Activated CD4-positive, alpha-beta T cell treated with anti-CD3 and anti-CD28 coated beads, Interleukin-2, amount 50 U/mL, for 4 hours (primary cell): Measurements from ENCODE around the gene ACE.
A peak's percentile ranks its signal among the peaks of the same experiment; 100 is the strongest.
"Not testable (repeated sequence)": the region's sequence is repeated elsewhere in the genome, so short reads cannot be mapped to it uniquely, and the experiment has no call there.

Experiments used
- DNase-seq, 2 experiments: peaks; one replicate each; pipeline ENCODE4 v3.0.0-alpha.2; 2020

Gene ACE

DNA sequence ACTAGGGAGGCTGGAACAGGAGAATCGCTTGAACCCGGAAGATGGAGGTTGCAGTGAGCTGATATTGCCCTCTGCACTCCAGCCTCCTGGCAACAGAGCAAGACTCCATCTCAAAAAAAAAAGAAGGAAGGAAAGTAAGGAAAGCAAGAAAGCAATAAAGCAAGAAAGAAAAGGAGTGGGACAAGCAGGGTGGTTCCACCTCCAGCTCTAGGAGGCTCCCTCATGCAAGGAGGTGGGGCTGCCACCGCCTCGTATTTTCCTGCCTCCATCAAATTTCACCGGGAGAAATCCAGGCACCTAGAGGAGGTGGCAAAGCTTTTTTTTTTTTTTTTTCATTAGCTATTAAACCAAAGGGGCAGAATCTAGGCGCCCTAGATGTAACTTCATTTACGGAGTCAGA, 31.8 kb upstream of the ACE start:
- DNase-seq, result no peak

DNA sequence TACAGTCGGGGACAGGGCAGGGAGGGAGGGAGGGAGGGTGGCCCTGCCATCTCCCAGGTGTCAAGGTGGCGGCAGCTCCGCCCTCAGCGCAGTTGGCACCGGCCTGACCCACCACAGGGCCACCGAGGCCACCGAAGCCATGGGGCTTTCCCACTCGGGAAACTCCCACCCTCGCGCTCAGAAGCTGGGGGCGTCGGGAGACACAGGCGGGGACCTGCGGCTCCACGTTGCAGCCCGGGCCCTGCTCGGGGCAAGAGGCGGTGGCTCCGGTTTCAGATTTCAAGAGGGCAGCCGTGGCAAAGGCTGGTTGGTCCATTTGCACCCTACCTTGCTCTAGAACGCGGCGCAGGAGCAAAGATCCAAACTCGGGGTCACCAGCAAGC, 31.3 kb upstream of the ACE start:
- DNase-seq, result peak; percentile 62 to 72

DNA sequence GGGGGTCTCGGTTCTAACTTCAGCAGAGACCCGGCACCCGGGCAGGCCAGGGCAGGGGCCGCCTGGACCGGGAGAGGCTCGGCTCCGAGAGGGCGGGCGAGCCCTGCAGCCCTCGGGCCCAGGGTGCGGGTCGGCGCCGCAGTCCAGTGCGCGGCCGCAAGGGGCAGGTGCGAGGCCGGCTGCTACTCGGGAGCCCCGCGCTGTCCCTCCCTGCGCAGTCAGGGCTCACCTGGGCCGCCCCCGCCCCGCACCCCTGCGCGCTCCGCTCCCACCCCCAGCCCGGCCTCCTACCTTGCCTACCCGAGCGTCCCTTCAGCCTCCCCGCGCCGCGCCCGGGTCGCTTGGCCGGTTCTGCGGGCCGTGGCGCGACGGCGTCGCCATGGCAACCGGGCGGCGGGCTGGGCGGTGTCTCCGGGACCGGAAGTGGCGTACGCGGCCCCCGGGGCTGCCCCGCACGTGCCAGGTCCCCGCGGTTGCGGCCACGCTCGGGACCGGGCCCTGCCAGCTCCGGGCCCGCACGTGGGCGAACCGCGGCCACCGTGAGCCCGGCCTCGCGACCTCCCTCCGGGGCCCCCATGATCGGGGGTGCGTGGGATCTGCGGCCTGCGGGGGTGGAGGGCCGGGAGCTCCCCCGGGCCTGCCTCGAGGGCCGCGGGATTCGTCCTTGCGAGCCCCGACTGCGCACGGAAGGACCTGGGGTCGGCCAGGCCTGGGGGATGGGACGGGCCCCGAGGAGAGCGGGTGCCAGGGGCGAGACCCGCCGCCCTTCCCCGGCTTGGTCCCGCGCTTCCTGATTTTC, 30.7 kb upstream of the ACE start, which contains the start of gene CYB561:
TSS of gene CYB561 (minus strand) at position 353 of the 799 bp plus-strand sequence. CDS start 8,759 bp downstream, outside the sequence.
- DNase-seq, result peak; percentile 41 to 48

DNA sequence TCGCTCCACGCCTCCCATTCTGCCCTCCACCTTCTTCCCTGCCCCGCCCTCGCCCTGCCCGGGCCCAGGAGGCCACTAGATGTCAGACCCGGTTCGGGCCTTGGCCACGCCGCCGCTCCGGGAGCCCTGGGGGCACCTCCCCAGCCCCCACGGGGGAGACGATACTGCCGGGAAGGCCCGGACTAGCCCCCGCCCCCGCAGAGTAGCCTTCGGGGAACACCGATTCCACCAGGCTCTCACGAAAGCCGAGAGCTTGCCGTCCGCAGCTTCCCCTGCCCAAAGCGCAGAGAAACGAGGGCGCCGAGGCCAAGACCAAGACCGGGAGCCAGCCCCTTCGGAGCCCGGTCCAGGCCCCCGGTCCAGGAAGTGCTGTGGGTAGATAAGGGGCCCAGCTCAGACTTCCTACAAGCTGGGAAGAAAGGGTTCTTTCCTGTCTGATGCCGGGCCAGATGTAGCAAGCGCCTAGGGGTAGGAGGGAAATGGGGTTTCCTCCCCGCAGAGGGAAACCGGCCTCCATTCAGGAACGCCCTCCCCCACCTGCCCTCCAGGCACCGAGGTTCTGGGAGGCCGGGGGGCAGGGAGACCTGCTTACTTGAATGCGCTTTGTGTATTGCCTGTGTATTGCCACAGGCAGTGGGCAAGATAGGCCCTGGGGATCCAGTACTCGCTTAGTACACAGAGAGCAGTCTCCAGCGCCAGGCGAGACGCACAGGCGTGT, 29.9 kb upstream of the ACE start:
- peak; percentile 42 to 46 for DNase-seq

DNA sequence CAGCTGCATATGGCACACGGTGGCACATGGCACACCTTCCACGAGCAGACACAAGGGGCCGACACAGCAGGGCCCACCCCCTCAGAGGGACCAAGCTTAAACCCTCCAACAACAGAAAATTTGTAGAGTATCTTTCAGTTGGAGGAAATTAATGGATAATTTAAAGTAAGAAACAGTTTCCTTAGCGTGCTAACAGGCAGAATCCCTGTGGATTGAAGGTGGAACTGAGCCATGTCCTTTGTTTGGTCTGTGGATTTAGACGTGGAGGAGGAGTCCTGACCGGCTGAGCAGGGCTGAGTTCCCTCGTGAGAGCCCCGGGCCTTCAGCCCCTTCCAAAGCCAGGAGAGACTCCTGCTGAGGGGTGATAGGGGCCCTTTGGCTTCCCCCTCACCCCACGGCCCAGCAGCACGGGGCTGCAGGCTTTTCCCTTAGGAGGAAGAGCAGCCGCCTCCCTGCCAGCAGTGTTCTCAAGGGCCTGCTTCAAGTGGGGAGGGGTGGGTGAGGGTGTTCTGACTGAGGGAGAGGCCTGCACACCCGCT, 29.3 kb upstream of the ACE start:
- DNase-seq, result no peak

DNA sequence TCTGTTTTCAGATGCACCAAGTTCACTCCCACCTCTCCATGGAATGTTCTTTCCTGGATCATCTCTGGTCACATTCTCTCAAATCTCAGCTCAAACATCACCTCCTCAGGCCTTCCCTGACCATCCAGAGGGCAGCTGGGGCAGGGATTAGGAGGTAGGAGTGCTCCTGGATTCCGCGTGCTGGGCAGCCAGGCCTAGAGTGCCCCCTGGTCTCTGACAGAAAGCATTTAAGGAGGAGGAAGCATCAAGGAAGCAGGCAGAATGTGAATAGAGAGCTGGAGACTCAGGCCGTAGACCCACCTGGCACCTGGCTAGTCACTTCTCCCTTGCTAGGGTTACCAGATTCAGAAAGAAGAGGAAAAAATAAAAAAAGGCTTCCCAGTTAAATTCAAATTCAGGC, 28.2 kb upstream of the ACE start:
- no peak for DNase-seq

DNA sequence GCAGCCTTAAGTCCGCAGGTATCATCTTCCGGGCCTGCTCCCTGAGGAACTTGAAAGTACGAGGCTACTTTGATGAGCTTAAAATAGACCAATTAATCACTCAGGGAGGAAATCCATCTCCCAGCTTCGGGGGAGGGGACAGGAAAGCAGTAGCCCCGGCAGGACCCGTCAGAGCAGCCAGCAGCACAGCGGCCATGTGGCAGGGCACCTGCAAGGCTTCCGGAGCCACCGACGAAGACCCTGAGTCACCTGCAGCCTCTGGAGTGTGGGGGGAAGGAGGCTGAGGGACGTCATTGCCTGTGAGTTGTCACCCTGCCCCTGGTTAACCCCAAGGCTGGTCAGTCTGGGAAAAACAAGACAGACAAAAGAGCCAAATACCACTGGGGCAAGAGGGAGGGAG, 26.3 kb upstream of the ACE start:
- peak in 1 of 2 experiments; percentile 19 for DNase-seq

DNA sequence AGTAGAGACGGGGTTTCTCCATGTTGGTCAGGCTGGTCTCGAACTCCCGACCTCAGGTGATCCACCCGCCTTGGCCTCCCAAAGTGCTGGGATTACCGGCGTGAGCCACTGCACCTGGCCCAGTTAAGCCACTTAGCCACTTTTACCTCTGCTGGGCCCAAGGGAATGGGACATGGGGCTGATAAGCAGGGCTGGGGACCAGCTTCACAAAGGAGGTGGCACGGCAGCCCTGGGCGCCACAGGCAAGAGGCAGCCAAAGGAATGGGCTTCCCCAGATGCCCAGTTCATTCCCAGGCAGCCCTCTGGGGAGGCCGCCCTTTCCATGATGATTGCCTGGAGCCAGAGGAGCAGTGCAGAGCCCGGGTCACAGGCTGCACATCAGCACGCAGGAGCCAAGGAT, 25.7 kb upstream of the ACE start:
- no peak for DNase-seq

DNA sequence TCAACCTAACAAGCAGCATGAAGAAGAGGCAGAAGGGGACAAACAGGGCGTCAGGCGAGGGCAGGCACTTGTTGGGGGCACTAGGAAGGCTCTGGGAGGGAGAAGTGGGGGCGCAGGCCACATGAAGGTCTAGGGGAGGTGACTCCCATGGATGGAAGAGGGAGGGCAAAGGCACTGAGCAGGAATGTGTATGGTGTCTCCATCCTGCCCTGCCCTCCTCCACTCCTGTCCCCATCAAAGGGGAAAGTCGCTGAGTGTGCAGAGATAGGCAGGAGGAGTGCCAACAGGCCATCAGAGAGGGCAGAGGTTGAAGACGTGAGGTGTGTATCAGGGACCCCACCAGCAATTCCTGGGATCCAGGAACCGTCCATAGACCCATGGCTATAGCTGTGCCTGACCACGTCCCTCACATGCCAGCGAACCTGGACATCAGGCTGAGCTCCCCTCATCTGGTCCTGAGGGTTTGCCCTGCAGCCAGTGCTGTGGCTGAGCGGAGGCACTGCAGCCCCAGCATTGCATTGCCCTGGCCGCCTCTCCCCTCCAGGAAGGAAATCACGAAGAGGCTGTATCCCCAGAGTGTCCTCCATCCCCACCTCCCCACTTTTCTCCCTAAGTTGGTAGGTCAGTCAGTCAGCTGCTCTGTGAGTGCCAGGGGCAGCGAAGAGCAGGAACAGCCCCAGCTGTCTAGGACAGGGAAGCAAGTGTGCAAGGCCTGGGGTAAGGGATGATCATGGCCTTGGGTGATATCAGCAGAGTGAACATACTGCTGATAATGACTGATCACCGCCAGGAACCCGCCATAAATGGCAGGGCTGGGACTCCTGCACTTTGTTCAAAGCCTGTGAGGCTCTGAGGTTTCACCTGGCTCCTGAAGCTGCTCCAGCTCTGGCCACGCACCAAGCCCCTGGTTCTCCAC, 24.6 kb upstream of the ACE start:
- no peak for DNase-seq

DNA sequence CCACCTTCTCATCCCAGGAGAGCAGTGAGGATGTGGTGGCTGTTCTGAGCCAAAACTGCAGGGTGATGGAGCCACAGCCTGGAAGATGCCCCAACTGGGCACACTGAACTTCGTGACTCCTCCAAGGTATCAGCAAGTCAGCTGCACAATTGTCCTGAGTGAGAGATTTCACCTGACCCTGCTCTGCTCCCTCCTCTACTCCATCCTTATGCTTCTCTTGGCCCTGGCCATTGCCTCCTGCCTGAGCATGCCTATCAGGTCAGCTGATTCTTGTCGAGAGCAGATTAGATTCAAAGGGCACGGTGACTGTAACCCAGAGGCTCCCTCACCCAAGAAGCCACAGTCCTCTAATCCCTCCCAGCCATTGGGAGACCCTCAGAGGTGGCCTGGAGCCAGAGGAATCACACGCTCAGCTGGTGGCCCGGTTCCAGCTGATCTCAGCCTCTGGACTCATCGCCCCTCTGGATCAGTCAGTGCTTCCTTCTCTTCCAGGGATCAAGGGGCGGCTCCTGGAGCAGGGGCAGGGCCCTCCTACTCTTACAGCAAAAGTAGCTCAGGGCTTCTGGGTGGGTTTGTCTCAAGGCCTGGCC, 23.8 kb upstream of the ACE start:
- no peak for DNase-seq

DNA sequence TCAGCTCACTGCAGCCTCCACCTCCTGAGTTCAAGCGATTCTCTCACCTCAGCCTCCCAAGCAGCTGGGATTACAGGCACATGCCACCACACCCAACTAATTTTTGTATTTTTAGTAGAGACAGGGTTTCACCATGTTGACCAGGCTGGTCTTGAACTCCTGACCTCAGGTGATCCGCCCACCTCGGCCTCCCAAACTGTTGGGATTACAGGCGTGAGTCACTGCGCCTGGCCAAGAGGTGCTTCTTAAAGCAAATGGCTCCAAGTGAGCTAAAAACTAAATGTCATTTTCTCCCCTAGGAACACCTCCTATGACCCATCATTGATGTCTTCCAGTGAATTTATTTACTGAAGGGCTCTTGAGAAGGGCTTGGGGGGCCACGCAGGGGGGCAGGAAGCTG, 22.5 kb upstream of the ACE start:
- DNase-seq, result not testable (repeated sequence)

DNA sequence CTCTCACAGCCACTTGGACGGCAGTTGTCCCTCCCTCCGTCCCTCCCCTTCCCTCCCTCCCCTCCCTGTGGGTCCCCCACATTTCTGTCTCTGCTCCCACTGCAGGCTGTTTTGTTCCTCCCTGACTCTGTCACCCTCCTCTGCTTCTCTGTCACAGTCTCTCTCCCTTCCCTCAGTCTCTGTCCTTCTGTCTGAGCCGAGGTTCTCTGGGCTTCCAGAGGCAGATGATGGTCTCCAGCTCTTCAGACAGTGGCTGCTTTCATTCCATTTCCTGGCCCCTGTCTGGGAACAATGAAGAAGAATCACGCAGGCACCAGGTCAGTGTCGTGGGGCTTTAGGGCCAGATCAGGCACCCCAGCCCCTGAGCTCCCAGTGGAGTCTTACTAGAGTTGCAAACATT, 21.9 kb upstream of the ACE start:
- no peak for DNase-seq

DNA sequence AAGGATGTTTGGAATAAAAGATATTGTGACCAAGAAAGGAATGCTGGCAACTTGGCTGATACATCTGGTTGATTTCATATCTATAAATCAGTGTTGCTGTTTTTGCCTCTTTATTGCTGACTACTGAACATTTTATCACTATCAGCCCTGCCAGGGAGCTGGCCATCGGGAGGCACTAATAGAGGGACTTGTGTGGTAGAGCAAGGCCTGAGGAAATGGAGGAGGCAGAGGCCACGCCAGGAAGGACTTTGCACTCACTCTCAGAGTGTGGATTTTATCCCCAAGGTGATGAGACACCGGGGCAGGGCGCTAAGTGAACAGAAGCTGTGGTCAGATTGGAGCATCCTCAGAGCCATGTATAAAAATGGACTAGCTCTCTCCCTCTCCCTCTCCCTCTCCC, 21.4 kb upstream of the ACE start:
- DNase-seq, result no peak

DNA sequence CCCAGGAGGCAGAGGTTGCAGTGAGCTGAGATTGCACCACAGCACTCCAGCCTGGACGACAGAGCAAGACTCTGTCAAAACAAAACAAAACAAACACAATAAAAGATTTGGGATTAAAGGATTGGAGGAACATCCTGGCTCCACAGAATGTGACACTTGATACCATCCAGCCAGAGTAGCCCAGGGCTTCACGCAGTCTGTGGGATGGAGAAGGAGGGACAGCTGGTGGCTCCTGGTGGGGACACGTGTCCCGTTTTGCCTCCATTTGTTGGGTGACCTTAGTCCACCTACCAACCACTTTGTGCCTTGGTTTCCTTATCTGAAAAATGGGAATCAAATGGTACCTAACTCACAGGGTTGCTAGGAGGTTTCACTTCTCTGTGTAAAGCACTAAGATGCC, 18.4 kb upstream of the ACE start:
- DNase-seq, result no peak

DNA sequence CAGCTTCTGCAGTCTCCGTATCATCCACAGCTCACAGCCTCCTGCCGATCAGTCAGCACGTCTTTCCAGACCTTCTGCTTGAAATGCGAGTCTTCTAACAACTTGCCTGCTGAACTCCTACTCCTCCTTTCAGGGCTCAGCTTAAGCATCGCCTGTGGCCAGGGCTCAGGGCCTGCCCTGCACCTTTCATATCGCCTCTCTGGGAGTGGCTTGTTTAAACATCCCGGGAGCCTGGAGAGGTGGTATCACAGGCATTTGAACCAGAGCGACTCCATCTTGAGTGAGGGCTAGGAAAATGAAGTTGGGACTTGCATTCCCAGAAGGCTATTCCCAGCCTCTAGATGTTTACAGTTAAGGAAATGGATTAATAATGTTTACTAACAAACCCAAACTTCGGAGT, 16.8 kb upstream of the ACE start:
- DNase-seq, result no peak

DNA sequence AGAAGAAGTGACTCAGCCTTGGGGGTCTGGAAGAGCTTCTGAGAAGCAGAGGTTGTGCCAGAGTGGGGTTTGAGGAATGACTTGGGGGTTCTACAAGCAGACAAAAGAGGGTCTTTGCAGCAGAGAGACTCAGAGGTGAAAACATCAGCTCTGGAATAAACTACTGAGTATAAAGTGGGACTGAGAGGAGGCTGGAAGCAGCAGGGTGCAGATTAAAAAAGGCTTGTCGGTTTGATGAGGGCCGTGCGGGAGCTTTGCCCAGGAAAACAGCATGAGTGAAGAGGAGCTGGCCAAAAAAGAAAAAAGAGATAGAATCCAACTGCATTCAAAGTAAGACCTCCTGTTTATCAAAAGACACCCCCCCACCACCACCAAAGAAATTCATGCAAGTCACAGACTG, 13.1 kb upstream of the ACE start:
- DNase-seq, result no peak

DNA sequence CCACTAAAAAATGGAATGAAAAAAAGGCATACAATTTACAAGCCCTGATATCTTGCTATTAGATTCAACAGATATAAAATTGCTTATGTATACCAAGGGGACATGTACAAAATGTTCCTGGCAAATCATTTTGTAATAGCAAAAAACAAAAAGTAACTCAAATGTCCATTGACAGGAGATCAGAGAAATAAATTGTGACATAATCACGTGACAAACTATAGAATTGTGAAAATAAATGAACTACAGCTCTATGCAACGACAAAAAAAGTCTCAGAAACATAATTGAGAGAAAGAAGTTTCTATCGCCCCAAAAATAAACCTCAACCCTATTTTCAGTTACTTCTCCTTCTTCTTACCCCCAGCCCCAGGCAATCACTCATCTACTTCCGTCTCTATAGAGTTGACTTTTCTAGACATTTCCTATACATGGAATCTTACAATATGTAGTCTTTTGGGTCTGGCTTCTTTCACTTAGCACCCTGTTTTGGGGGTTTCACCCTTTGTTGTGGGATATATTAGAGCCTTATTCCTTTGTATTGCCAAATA, 12.1 kb upstream of the ACE start:
- DNase-seq, result no peak

DNA sequence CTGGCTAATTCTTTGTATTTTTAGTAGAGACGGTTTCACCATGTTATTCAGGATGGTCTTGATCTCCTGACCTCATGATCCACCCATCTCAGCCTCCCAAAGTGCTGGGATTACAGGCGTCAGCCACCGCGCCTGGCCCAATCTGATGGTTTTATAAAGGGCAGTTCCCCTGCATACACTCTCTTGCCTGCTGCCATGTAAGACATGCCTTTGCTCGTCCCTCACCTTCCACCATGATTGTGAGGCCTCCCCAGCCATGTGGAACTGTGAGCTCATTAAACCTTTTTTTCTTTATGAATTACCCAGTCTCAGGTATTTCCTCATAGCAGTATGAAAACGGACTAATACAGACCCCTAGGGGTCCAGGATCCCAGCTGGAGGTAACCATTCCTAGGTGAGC, 8.8 kb upstream of the ACE start:
- not testable (repeated sequence) for DNase-seq

DNA sequence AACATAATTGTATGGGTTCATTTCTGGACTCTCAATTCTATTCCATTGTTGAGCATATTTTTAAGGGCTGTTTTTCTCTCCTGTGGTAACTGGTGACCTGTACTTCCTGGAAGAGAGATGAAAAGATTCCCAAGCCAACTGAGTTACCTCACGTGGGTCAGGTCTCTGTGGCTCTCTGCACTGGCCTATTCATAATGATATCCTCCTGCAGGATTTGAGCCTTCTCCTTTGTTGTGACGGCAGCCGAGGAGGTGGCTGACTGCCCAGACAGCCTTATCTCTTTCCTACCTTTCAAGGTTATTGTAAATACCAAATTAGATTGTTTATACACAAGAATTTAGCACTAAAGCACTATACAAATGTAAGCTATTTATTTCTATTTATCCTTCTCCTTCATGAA, 2.7 kb upstream of the ACE start:
- no peak for DNase-seq

DNA sequence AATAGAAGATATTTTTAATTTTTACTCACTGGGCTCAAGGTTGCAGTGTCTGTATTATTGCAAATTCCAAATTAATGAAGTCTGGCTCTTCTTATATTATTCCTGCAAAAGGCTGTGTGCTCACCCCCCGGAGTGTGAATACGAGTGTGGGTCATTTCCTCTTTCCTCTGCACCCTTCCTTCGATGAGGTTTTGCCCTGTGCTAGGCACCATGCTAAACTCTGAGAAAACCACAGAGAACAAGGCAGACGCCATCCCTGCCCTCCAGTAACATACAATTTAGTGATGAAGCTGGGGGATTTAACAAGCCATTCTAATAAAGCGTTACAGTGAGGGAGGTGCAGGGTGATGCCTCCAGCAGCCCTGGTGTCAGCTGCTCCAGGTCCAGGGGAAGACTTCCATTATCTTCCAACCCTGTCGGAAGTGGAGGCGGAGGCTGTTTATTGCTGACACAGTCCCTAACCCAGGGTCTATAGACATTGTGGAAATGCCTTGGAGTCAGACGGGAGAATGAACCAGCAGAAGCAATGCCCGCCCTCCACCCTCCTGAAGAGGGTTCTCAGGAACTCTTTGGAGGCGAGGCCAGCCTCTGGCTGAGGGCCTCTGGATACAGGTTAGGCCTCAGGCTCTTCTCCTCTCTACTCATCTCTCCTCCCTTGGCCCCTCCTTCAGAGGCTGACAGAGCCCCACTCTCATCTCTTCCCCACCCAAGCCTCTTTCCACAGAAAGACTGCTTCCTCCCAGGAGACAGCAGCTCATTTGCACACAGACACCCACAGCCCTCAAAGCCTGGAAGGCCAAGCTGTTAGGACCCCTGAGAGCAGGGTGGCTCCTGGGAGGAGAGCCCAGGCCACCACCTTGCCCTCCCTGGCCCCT, 2.0 kb upstream of the ACE start:
- no peak for DNase-seq
